Activated T-helper 17 cell treated with anti-CD3 and anti-CD28 coated beads, Interleukin-2, amount 50 U/mL, for 72 hours (primary cell): ENCODE results near the gene ETNK2. TPM values are rescaled to one million over a fixed set of nuclear protein-coding genes. Genes with fewer than 3 reads are reported as not detected.
A peak's percentile ranks its signal among the peaks of the same experiment; 100 is the strongest.

Experiments used
- ATAC-seq: fragments of 150-1000 bp; cut with Tn5 transposase; replicated peaks from 2 replicates; pipeline ENCODE4 v1.10.0; 2021; ENCODE audit warnings: mild to moderate bottlenecking, moderate library complexity
- H3K27ac Mint-ChIP-seq: one replicate; pipeline ENCODE4 v1.8.0; 2022; ENCODE audit warnings: mixed read lengths
- H3K27me3 Mint-ChIP-seq: one replicate; pipeline ENCODE4 v1.8.0; 2022; ENCODE audit warnings: mixed read lengths
- H3K36me3 Mint-ChIP-seq: one replicate; pipeline ENCODE4 v1.8.0; 2022; ENCODE audit warnings: low read depth, mild to moderate bottlenecking, mixed read lengths
- H3K4me1 Mint-ChIP-seq: one replicate; pipeline ENCODE4 v1.8.0; 2022; ENCODE audit warnings: mixed read lengths
- H3K4me3 Mint-ChIP-seq: one replicate; pipeline ENCODE4 v1.8.0; 2022; ENCODE audit warnings: mild to moderate bottlenecking, mixed read lengths
- H3K9me3 Mint-ChIP-seq: one replicate; pipeline ENCODE4 v1.8.0; 2022; ENCODE audit warnings: mixed read lengths
- total RNA-seq, 2 donors: library from RNA; stranded (reverse); gene quantifications; one replicate each; pipeline ENCODE4 v1.2.3, GENCODE V29; 2022

The ETNK2 gene
- total RNA-seq, 2 donors from 2014 or later: 0.35 to 0.42 TPM

- H3K4me1 Mint-ChIP-seq: no peaks in the 10 kb centered on the region
- no peak for ATAC-seq
- H3K9me3 Mint-ChIP-seq: no peaks in the 10 kb centered on the region
- H3K27ac Mint-ChIP-seq: no peak overlapping the region
- no peaks in the 10 kb centered on the region for H3K27me3 Mint-ChIP-seq
- H3K4me3 Mint-ChIP-seq: no peak overlapping the region
- H3K36me3 Mint-ChIP-seq: no peaks in the 10 kb centered on the region
Observed at GRCh38 chr1:204146309-204146708, 5.5 kb downstream of the ETNK2 start.

DNA sequence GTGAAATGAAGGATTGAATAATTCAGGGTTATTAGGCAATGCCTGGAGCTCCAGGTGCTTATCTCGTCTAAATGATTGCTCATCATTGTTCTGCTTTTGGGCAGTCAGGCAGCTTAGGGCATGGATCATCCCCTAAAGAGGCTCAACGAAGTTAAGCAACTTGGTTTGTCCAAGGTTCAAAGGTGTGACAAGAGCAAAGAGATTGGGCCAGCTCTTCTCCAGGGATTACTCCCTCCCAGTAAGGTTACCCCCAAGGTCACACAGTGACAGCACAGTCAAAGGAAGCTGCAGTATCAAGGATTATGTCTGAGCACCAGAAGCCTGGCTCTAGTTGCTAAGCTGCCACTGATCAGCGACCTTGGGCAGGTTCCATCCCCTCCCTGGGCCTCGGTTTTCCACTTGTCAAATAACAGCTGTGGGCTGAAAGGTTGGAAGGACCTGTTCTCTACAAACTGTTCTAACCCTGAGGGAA is 6.8 kb downstream of the ETNK2 start:
- Mint-ChIP-seq H3K27ac (no peak overlapping the region), H3K9me3 (no peaks in the 10 kb centered on the region), H3K27me3 (no peaks in the 10 kb centered on the region), H3K4me1 (no peaks in the 10 kb centered on the region), H3K4me3 (no peak overlapping the region), H3K36me3 (no peaks in the 10 kb centered on the region)
- no peak for ATAC-seq

- Mint-ChIP-seq H3K27ac (no peak overlapping the region), H3K36me3 (no peaks in the 10 kb centered on the region), H3K4me3 (no peak overlapping the region), H3K27me3 (no peaks in the 10 kb centered on the region), H3K9me3 (no peaks in the 10 kb centered on the region), H3K4me1 (no peaks in the 10 kb centered on the region)
- ATAC-seq: no peak
Observed at GRCh38 chr1:204143276-204144041, 8.4 kb downstream of the ETNK2 start.

DNA sequence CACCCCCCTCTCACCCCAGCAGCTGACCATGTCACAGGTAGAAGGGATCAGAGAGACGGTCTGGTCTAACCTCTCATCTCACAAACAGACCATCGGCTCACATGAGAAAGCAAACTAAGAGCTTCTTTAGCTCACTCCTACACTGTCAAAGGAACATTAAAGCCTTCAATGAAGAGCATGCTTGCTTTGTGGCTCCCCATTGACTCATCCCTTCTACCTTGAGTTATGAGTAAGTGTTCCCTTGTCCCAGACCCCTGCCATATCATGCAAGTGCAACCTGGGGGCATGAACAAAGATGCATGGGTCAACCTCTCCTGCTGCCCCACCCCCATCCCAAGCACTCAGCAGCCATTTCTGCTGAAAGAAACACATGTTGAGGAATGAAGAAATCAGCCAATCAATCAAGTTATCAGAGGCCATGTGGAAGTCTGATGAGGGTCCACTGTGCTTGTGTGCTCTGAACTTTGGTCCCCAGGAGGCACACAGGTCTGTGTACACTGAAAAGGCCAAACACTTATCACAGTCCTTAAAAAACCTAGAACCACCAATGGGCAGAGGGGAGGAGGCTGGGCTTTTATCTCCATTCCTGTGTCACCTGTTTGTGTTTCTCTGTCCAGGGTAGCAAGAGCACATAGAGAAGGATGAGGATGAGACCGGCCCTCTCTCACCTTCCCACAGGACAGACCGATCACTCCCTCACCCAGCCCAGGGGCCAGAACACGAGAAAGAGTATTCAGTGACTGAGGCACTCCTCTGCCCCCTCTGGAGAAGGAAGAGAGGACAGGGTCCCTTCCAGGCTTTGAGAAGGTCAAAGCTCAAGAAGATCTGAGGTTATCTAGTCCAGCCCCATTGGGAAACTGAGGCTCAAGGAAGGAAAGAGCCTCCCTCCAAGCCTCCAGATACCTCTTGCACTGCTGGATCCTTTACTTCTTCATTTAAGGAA is 9.5 kb downstream of the ETNK2 start:
- Mint-ChIP-seq H3K27ac (no peak overlapping the region), H3K4me3 (no peak overlapping the region), H3K9me3 (no peaks in the 10 kb centered on the region), H3K36me3 (no peaks in the 10 kb centered on the region), H3K27me3 (no peaks in the 10 kb centered on the region), H3K4me1 (no peaks in the 10 kb centered on the region)
- ATAC-seq: peak; percentile 31

DNA sequence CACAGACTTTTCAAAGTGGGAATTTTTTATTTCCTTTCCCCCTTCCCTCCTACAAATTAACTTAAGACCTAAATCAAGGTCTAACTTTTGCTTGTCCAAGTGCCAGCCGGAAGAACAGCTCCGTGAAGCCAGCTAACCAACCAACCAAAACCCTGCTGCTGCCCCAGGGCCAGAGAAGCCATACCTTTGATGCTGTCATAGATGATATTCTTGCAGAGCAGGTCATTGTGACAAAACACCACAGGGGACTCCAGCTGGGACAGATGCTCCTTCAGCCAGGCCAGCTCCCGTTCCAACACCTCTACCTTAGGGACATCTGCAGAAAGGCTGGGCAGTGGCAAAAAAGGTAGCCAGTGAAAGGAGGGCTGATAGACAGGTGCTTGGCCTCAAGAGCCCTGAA is 10.7 kb downstream of the ETNK2 start:
- H3K4me3 Mint-ChIP-seq: no peak overlapping the region
- no peak overlapping the region for H3K27ac Mint-ChIP-seq
- H3K9me3 Mint-ChIP-seq: no peaks in the 10 kb centered on the region
- no peak for ATAC-seq
- H3K27me3 Mint-ChIP-seq: no peaks in the 10 kb centered on the region
- H3K4me1 Mint-ChIP-seq: no peaks in the 10 kb centered on the region
- H3K36me3 Mint-ChIP-seq: no peaks in the 10 kb centered on the region

DNA sequence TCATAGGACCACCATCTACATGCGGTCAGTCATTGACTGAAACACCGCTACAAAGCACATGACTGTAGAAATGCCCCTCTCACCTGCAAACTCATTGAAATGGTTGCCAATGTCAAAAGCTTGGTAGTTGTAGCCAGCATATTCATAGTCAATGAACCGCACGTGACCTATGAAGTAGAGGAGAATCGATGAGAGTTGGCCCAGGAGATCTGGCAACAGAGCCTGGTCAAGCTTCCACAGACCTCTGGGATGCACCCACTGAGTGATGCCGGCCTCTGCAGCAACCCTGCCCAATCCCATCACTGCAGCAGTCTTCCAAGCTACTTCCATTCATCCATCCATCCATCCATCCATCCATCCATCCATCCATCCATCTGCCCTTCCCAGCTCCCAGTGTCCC is 11.9 kb downstream of the ETNK2 start:
- Mint-ChIP-seq H3K36me3 (no peaks in the 10 kb centered on the region), H3K9me3 (no peaks in the 10 kb centered on the region), H3K4me3 (no peak overlapping the region), H3K27ac (no peak overlapping the region), H3K27me3 (no peaks in the 10 kb centered on the region), H3K4me1 (no peaks in the 10 kb centered on the region)
- ATAC-seq: no peak

GRCh38 chr1:204139088-204139487 is 12.8 kb downstream of the ETNK2 start:
- no peaks in the 10 kb centered on the region for H3K4me1 Mint-ChIP-seq
- no peak for ATAC-seq
- H3K36me3 Mint-ChIP-seq: no peaks in the 10 kb centered on the region
- H3K4me3 Mint-ChIP-seq: no peak overlapping the region
- H3K27ac Mint-ChIP-seq: no peak overlapping the region
- no peaks in the 10 kb centered on the region for H3K27me3 Mint-ChIP-seq
- H3K9me3 Mint-ChIP-seq: no peaks in the 10 kb centered on the region

DNA sequence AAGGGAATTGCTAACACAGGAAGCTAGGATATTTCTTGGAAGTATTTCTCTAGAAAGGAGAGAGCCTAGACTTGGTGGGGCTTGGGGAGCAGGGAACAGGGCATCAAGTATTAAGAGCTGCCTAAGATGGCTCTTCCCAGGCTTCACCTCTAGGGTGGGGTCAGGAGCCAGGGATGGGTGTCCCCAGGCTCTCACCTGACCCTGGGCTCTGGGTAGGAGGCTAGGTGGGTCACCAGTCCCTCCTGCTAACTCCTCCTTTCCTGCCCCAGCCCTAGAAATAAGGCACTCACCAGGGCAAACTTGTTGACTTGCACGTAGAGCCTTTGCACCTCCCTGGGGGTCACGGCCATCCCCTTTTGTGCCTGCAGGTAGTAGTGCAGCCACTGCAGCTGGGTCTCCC is 15.0 kb downstream of the ETNK2 start:
- no peak overlapping the region for H3K4me3 Mint-ChIP-seq
- H3K4me1 Mint-ChIP-seq: no peaks in the 10 kb centered on the region
- no peaks in the 10 kb centered on the region for H3K9me3 Mint-ChIP-seq
- H3K27me3 Mint-ChIP-seq: no peaks in the 10 kb centered on the region
- no peaks in the 10 kb centered on the region for H3K36me3 Mint-ChIP-seq
- no peak overlapping the region for H3K27ac Mint-ChIP-seq
- no peak for ATAC-seq

DNA sequence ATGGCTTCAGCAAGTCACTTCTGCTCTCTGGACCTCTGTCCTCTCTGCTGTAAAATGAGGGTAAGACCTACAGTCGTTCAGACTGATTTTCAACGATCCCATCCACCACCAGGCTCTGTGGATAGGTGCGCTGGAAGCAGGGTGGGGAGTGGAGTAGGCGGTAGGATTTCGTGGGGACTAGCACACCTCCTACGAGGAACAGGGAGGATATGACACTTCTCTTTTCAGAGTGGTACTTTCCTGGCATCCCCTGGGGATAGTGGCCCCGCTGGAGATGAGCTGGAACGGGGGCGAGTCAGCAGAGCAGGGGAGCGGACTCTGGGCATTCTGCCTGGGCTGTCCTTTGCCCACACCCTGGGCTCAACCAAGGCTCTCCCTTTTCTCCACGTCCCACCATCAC is 17.7 kb downstream of the ETNK2 start:
- Mint-ChIP-seq H3K27ac (no peak overlapping the region), H3K27me3 (no peaks in the 10 kb centered on the region), H3K9me3 (no peaks in the 10 kb centered on the region), H3K4me3 (no peak overlapping the region), H3K4me1 (no peaks in the 10 kb centered on the region), H3K36me3 (no peaks in the 10 kb centered on the region)
- no peak for ATAC-seq

DNA sequence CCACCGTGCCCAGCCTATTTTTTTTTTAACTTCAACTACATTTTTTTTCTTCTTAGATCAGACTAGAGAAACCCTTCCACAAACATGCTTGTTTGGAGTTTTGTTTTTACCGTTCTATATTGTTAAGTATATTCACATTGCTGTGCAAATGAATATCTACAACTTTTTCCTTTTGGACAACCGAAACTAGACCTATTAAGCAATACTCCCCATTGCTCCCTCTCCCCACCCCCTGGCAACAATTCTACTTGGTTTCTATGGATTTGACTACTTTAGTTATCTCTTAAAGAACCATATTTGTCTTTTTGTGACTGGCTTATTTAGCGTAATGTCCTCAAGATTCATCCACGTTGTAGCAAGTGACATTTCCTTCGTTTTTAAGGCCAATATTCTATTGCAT is 19.1 kb downstream of the ETNK2 start:
- Mint-ChIP-seq H3K4me3 (no peak overlapping the region), H3K4me1 (peaks cover 9% of the 10 kb centered on the region), H3K27ac (no peak overlapping the region), H3K9me3 (no peaks in the 10 kb centered on the region), H3K36me3 (no peaks in the 10 kb centered on the region), H3K27me3 (no peaks in the 10 kb centered on the region)
- ATAC-seq: no peak

DNA sequence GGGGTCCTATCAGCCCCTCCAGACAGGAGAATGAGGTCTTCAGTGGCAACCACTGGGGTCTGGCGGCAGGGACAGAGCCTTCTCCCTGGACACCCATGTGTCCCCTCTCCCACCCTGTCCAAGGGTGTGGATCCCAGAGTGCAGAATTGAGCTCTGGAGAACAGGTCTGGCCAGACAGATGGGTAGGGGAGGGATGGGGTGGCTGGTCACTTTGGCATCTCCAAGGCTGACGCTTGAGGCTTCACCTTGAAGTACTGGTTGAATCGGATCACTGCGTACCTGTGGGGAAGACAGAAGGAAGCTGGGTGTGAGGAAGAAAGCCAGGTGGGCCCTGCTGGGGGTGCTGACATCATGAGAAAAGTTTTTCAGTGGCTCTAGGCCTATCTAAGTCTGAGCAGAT is 19.9 kb downstream of the ETNK2 start:
- H3K27me3 Mint-ChIP-seq: no peaks in the 10 kb centered on the region
- H3K27ac Mint-ChIP-seq: no peak overlapping the region
- H3K9me3 Mint-ChIP-seq: no peaks in the 10 kb centered on the region
- no peak overlapping the region for H3K4me3 Mint-ChIP-seq
- no peak for ATAC-seq
- H3K36me3 Mint-ChIP-seq: no peaks in the 10 kb centered on the region
- peaks cover 11% of the 10 kb centered on the region for H3K4me1 Mint-ChIP-seq

- H3K36me3 Mint-ChIP-seq: no peaks in the 10 kb centered on the region
Observed at GRCh38 chr1:204130981-204131892, 20.6 kb downstream of the ETNK2 start.

GRCh38 chr1:204130178-204130577 is 21.7 kb downstream of the ETNK2 start:
- H3K36me3 Mint-ChIP-seq: no peaks in the 10 kb centered on the region
- ATAC-seq: no peak
- H3K27me3 Mint-ChIP-seq: no peaks in the 10 kb centered on the region
- H3K27ac Mint-ChIP-seq: peak overlapping the region; percentile 73
- H3K4me1 Mint-ChIP-seq: peaks cover 11% of the 10 kb centered on the region
- no peaks in the 10 kb centered on the region for H3K9me3 Mint-ChIP-seq
- no peak overlapping the region for H3K4me3 Mint-ChIP-seq

More at GRCh38 chr1:204130981-204131892, 20.6 kb downstream of the ETNK2 start:
- H3K9me3 Mint-ChIP-seq: no peaks in the 10 kb centered on the region
- peaks cover 11% of the 10 kb centered on the region for H3K4me1 Mint-ChIP-seq
- no peaks in the 10 kb centered on the region for H3K27me3 Mint-ChIP-seq
- no peak overlapping the region for H3K4me3 Mint-ChIP-seq
- peak overlapping the region; percentile 73 for H3K27ac Mint-ChIP-seq
- ATAC-seq: no peak
